Activated CD8-positive, alpha-beta memory T cell treated with anti-CD3 and anti-CD28 coated beads for 36 hours (primary cell): ENCODE data around the gene TTC16. TPM values are rescaled to one million over a fixed set of nuclear protein-coding genes. Genes with fewer than 3 reads are reported as not detected.

Experiments used
- CTCF ChIA-PET: fragments of 350-600 bp; sonication (Branson Sonifier 250); formaldehyde crosslinking; loops from one replicate; lab custom pipeline; 2021; ENCODE audit warnings: antibody characterized with exemption; lab: Charles Lee
- POLR2A ChIA-PET: fragments of 350-600 bp; sonication (Branson Sonifier 250); formaldehyde crosslinking; loops from one replicate; lab custom pipeline; 2021; ENCODE audit warnings: antibody characterized with exemption; lab: Charles Lee
- total RNA-seq, 2 experiments: library from RNA; stranded (reverse); gene quantifications; one replicate each; pipeline ENCODE4 v1.2.3, GENCODE V29; 2021

The TTC16 gene
- total RNA-seq, 2 experiments from 2014 or later = 1.3 to 1.4 TPM

- ChIA-PET CTCF (interaction anchor here (1.6 to 1.7 kb wide), 2 partner anchors 16 to 100 kb away, joined by 4 to 5 read pairs; partner anchors contain the start of gene CDK9), POLR2A (no interaction called here)
Observed at GRCh38 chr9:127769101-127769500, 53.2 kb downstream of the TTC16 start.

- ChIA-PET POLR2A (interaction anchor here (1.4 to 1.9 kb wide), 2 partner anchors 9 to 32 kb away, joined by 4 to 7 read pairs; partner anchors contain the start of genes FPGS and SH2D3C), CTCF (interaction anchor here (0.8 to 1.9 kb wide), 8 partner anchors 9 to 151 kb away, joined by 3 to 10 read pairs (median 5); partner anchors contain the start of genes CDK9, SH2D3C and TOR2A)
Observed at GRCh38 chr9:127769929-127770582, 54.2 kb downstream of the TTC16 start.

- ChIA-PET CTCF (interaction anchor here (0.9 to 1.9 kb wide), 8 partner anchors 10 to 151 kb away, joined by 3 to 10 read pairs (median 6); partner anchors contain the start of genes CDK9 and TOR2A), POLR2A (interaction anchor here (0.5 to 1.9 kb wide), 8 partner anchors 9 to 55 kb away, joined by 3 to 10 read pairs (median 4); partner anchors contain the start of genes CDK9, FPGS, PTRH1 and SH2D3C)
Observed at GRCh38 chr9:127770583-127770904, 54.7 kb downstream of the TTC16 start.

GRCh38 chr9:127770905-127771569 lies 55.2 kb downstream of the TTC16 start:
- ChIA-PET POLR2A (interaction anchor here (0.5 to 1.9 kb wide), 12 partner anchors 8 to 145 kb away, joined by 3 to 10 read pairs (median 4); partner anchors contain the start of genes CDK9, FPGS, PTRH1 and SH2D3C), CTCF (interaction anchor here (0.9 to 2.0 kb wide), 8 partner anchors 7 to 150 kb away, joined by 3 to 10 read pairs (median 6); partner anchors contain the start of genes CDK9 and TOR2A)

GRCh38 chr9:127771570-127772189 lies 55.8 kb downstream of the TTC16 start:
- ChIA-PET POLR2A (interaction anchor here (0.8 to 1.9 kb wide), 11 partner anchors 7 to 144 kb away, joined by 3 to 10 read pairs (median 3); partner anchors contain the start of genes CDK9, FPGS, PTRH1 and SH2D3C), CTCF (interaction anchor here (0.6 to 2.0 kb wide), 9 partner anchors 8 to 150 kb away, joined by 3 to 10 read pairs (median 5); partner anchors contain the start of genes CDK9 and TOR2A)

GRCh38 chr9:127772603-127773002 lies 56.7 kb downstream of the TTC16 start:
- POLR2A ChIA-PET = interaction anchor here (0.6 kb wide), 1 partner anchor 46 kb away, joined by 5 read pairs; no protein-coding TSS in a partner anchor
- CTCF ChIA-PET = interaction anchor here (1.0 to 2.0 kb wide), 3 partner anchors 9 to 38 kb away, joined by 3 to 5 read pairs (median 5); partner anchors contain the start of gene TOR2A

- POLR2A ChIA-PET = interaction anchor here (0.6 kb wide), 1 partner anchor 46 kb away, joined by 5 read pairs; no protein-coding TSS in a partner anchor
- CTCF ChIA-PET = interaction anchor here (1.0 kb wide), 1 partner anchor 38 kb away, joined by 3 read pairs; the partner anchor contains the start of gene TOR2A
Observed at GRCh38 chr9:127773272-127773671, 57.4 kb downstream of the TTC16 start.

GRCh38 chr9:127773981-127774380 lies 58.1 kb downstream of the TTC16 start:
- ChIA-PET CTCF (no interaction called here), POLR2A (interaction anchor here (0.8 kb wide), 1 partner anchor 39 kb away, joined by 3 read pairs; the partner anchor contains the start of gene TOR2A)

- ChIA-PET POLR2A (interaction anchor here (0.9 to 1.5 kb wide), 2 partner anchors 9 to 140 kb away, joined by 3 to 10 read pairs; partner anchors contain the start of genes CDK9 and ST6GALNAC4), CTCF (interaction anchor here (1.2 to 2.0 kb wide), 4 partner anchors 8 to 154 kb away, joined by 4 to 7 read pairs (median 4); partner anchors contain the start of genes PIP5KL1 and ST6GALNAC4)
Observed at GRCh38 chr9:127776195-127776923, 60.5 kb downstream of the TTC16 start.

GRCh38 chr9:127776924-127777289 lies 61.0 kb downstream of the TTC16 start:
- CTCF ChIA-PET = interaction anchor here (1.3 to 2.0 kb wide), 3 partner anchors 8 to 153 kb away, joined by 4 to 7 read pairs (median 4); partner anchors contain the start of genes PIP5KL1 and ST6GALNAC4
- POLR2A ChIA-PET = interaction anchor here (1.5 kb wide), 1 partner anchor 9 kb away, joined by 10 read pairs; the partner anchor contains the start of gene CDK9

- CTCF ChIA-PET = interaction anchor here (0.7 to 1.9 kb wide), 3 partner anchors 10 to 140 kb away, joined by 3 to 9 read pairs (median 3); partner anchors contain the start of gene TOR2A
- POLR2A ChIA-PET = interaction anchor here (0.7 to 1.3 kb wide), 2 partner anchors 126 to 133 kb away, joined by 3 to 5 read pairs; no protein-coding TSS in a partner anchor
Observed at GRCh38 chr9:127777368-127777980, 61.6 kb downstream of the TTC16 start.

GRCh38 chr9:127778280-127779135 lies 62.6 kb downstream of the TTC16 start, which contains the start of gene SH2D3C:
SH2D3C (minus strand) TSS chr9:127778666; CDS start chr9:127778627, 39 bp downstream.
- POLR2A ChIA-PET = interaction anchor here (0.5 to 1.6 kb wide), 11 partner anchors 8 to 289 kb away, joined by 3 to 7 read pairs (median 4); partner anchors contain the start of genes FPGS, NAIF1, PTRH1 and TOR2A
- CTCF ChIA-PET = interaction anchor here (0.7 to 1.9 kb wide), 7 partner anchors 9 to 139 kb away, joined by 3 to 9 read pairs (median 3); partner anchors contain the start of gene TOR2A

GRCh38 chr9:127779136-127779981 lies 63.5 kb downstream of the TTC16 start:
- POLR2A ChIA-PET = interaction anchor here (0.5 to 1.6 kb wide), 10 partner anchors 9 to 288 kb away, joined by 3 to 7 read pairs (median 4); partner anchors contain the start of genes FPGS, NAIF1, PTRH1 and TOR2A

GRCh38 chr9:127780126-127780885 lies 64.4 kb downstream of the TTC16 start:
- CTCF ChIA-PET = interaction anchor here (0.7 to 1.2 kb wide), 3 partner anchors 9 to 141 kb away, joined by 3 to 4 read pairs (median 3); no protein-coding TSS in a partner anchor
- POLR2A ChIA-PET = interaction anchor here (0.8 kb wide), 1 partner anchor 136 kb away, joined by 4 read pairs; the partner anchor contains the start of gene ST6GALNAC4

More at GRCh38 chr9:127779136-127779981, 63.5 kb downstream of the TTC16 start:
- CTCF ChIA-PET = interaction anchor here (0.7 to 1.9 kb wide), 6 partner anchors 9 to 142 kb away, joined by 3 to 9 read pairs (median 4); partner anchors contain the start of gene TOR2A
